ENCODE measurements around the gene KRTAP4-12.

DNA sequence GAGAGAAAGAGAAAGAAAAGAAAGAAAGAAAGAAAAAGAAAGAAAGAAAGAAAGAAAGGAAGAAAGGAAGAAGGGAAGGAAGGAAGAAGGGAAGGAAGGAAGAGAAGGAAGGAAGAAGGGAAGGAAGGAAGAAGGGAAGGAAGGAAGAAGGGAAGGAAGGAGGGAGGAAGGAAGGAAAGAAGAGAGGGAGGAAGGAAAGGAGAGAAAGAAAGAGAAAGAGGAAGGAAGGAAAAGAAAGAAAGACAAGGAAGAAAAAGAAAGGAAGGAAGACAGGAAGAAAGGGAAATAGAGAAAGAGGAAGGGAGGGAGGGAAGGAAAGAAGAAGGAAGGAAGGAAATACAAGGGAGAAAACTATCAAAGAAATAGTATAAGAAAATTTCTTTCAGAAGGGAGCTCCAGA lies 47.2 kb downstream of the KRTAP4-12 start:
- TF ChIP-seq, protein P1, sequence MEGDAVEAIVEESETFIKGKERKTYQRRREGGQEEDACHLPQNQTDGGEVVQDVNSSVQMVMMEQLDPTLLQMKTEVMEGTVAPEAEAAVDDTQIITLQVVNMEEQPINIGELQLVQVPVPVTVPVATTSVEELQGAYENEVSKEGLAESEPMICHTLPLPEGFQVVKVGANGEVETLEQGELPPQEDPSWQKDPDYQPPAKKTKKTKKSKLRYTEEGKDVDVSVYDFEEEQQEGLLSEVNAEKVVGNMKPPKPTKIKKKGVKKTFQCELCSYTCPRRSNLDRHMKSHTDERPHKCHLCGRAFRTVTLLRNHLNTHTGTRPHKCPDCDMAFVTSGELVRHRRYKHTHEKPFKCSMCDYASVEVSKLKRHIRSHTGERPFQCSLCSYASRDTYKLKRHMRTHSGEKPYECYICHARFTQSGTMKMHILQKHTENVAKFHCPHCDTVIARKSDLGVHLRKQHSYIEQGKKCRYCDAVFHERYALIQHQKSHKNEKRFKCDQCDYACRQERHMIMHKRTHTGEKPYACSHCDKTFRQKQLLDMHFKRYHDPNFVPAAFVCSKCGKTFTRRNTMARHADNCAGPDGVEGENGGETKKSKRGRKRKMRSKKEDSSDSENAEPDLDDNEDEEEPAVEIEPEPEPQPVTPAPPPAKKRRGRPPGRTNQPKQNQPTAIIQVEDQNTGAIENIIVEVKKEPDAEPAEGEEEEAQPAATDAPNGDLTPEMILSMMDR (IDR thresholded peaks at IDR 0.05) = no peak
- TF ChIP-seq POLR2AphosphoS5 (IDR thresholded peaks at IDR 0.05) = no peak
